Measurements from ENCODE around the gene MCF2L. TPM values are rescaled to one million over a fixed set of nuclear protein-coding genes. Genes with fewer than 3 reads are reported as not detected.

MCF2L gene
- polyA plus RNA-seq, 2 of the 4 experiments (the other 2 are of a cell fraction) = 0.36 to 0.92 TPM

- DNase-seq (ENCODE audit: low read depth in 1 of 2, low spot score in 1 of 2) (no peak), ATAC-seq (no peak), FAIRE-seq (no peak)
- POLR2A ChIA-PET = no interaction called here
- CTCF ChIA-PET = interaction anchor here (0.8 to 1.3 kb wide), 3 partner anchors 9 to 546 kb away, joined by 3 read pairs; no protein-coding TSS in a partner anchor
- H3K9me3 ChIP-seq = no peaks in the 10 kb centered on the region
- H3K4me1 ChIP-seq = no peaks in the 10 kb centered on the region
- no peak for TF ChIP-seq USF2 (IDR thresholded peaks at IDR 0.05)
- TF ChIP-seq GATA3 (IDR thresholded peaks at IDR 0.05; ENCODE audit: borderline replicate concordance) = no peak
- TF ChIP-seq HOXA7 (CRISPR knock-in tag; IDR thresholded peaks at IDR 0.05) = no peak
- TF ChIP-seq KDM1A (IDR thresholded peaks at IDR 0.05; ENCODE audit: low read depth) = no peak
- no peak for TF ChIP-seq BCL3 (IDR thresholded peaks at IDR 0.05)
- TF ChIP-seq MYC (IDR thresholded peaks at IDR 0.05; ENCODE audit: borderline replicate concordance, low read length) = no peak
- no peak for TF ChIP-seq FOXS1 (CRISPR knock-in tag; IDR thresholded peaks at IDR 0.05)
- no peak for TF ChIP-seq MAFK (IDR thresholded peaks at IDR 0.05; ENCODE audit: partially characterized antibody)
- TF ChIP-seq SREBF2 (IDR thresholded peaks at IDR 0.05) = no peak
- TF ChIP-seq PHF8 (IDR thresholded peaks at IDR 0.05; ENCODE audit: borderline replicate concordance, low read depth) = no peak
- TF ChIP-seq POLR2AphosphoS2 (conservative IDR thresholded peaks at IDR 0.05; ENCODE audit: low read length) = no peak
- no peak for TF ChIP-seq NFE2L2 (conservative IDR thresholded peaks at IDR 0.05; ENCODE audit: low read length)
- no peak for TF ChIP-seq HDAC2 (IDR thresholded peaks at IDR 0.05)
- TF ChIP-seq NPAS2 (CRISPR knock-in tag; IDR thresholded peaks at IDR 0.05; ENCODE audit: borderline replicate concordance) = no peak
- no peak overlapping the region for H3K4me2 ChIP-seq
- H3K27ac ChIP-seq = no peak overlapping the region
- no peak overlapping the region for H3K4me3 ChIP-seq
- WGBS (ENCODE audit: missing lambda C conversion rate) = 33% methylated on average over 15 of the region's 25 CpGs
Observed at GRCh38 chr13:113013878-113014751, 45.1 kb downstream of the MCF2L start.

GRCh38 chr13:113014752-113015745 lies 46.0 kb downstream of the MCF2L start:
- TF ChIP-seq NFE2L2 (conservative IDR thresholded peaks at IDR 0.05; ENCODE audit: low read length) (no peak), POLR2A (IDR thresholded peaks at IDR 0.05; ENCODE audit: low read length) (no peak), RARB (CRISPR knock-in tag; IDR thresholded peaks at IDR 0.05) (no peak), CEBPB (IDR thresholded peaks at IDR 0.05) (no peak), JUN (IDR thresholded peaks at IDR 0.05) (no peak)
- ATAC-seq (no peak), FAIRE-seq (no peak), DNase-seq (ENCODE audit: low read depth in 1 of 2, low spot score in 1 of 2) (no peak)
- ChIA-PET CTCF (interaction anchor here (0.8 to 1.5 kb wide), 5 partner anchors 10 to 545 kb away, joined by 3 to 8 read pairs (median 3); no protein-coding TSS in a partner anchor), POLR2A (no interaction called here)
- no peak overlapping the region for H3K27ac ChIP-seq
- no peak overlapping the region for H3K4me3 ChIP-seq
- no peaks in the 10 kb centered on the region for H3K4me1 ChIP-seq
- no peak overlapping the region for H3K4me2 ChIP-seq
- no peaks in the 10 kb centered on the region for H3K9me3 ChIP-seq
- 12% methylated on average over 6 of the region's 31 CpGs for WGBS (ENCODE audit: missing lambda C conversion rate)

- WGBS (ENCODE audit: missing lambda C conversion rate) = 54% methylated on average over 14 of the region's 22 CpGs
- Histone ChIP-seq H3K4me1 (no peaks in the 10 kb centered on the region), H3K27ac (no peak overlapping the region), H3K4me3 (no peak overlapping the region), H3K4me2 (no peak overlapping the region), H3K9me3 (no peaks in the 10 kb centered on the region)
- DNase-seq (ENCODE audit: low read depth in 1 of 2, low spot score in 1 of 2) (no peak), FAIRE-seq (no peak), ATAC-seq (no peak)
- POLR2A ChIA-PET = no interaction called here
- CTCF ChIA-PET = interaction anchor here (0.9 to 1.5 kb wide), 2 partner anchors 13 to 435 kb away, joined by 3 to 8 read pairs; no protein-coding TSS in a partner anchor
- TF ChIP-seq RCOR1 (IDR thresholded peaks at IDR 0.05; ENCODE audit: low read depth, low read length) (no peak), HMGXB4 (CRISPR knock-in tag; IDR thresholded peaks at IDR 0.05; ENCODE audit: borderline replicate concordance) (no peak), NFE2L2 (conservative IDR thresholded peaks at IDR 0.05; ENCODE audit: low read length) (no peak), RFX5 (IDR thresholded peaks at IDR 0.05) (no peak), ESRRA (IDR thresholded peaks at IDR 0.05; ENCODE audit: borderline replicate concordance, low read length) (no peak), MAFK (IDR thresholded peaks at IDR 0.05; ENCODE audit: partially characterized antibody) (no peak), CEBPB (IDR thresholded peaks at IDR 0.05) (no peak), NPAS2 (CRISPR knock-in tag; IDR thresholded peaks at IDR 0.05; ENCODE audit: borderline replicate concordance) (no peak), POLR2AphosphoS2 (conservative IDR thresholded peaks at IDR 0.05; ENCODE audit: low read length) (no peak), TFCP2L1 (CRISPR knock-in tag; IDR thresholded peaks at IDR 0.05) (no peak), SMC3 (IDR thresholded peaks at IDR 0.05) (no peak), PHF8 (IDR thresholded peaks at IDR 0.05; ENCODE audit: borderline replicate concordance, low read depth) (no peak), FOSB (CRISPR knock-in tag; IDR thresholded peaks at IDR 0.05) (no peak), JUNB (IDR thresholded peaks at IDR 0.05) (no peak), EHF (CRISPR knock-in tag; IDR thresholded peaks at IDR 0.05) (no peak), HOXB5 (CRISPR knock-in tag; IDR thresholded peaks at IDR 0.05) (no peak)
Observed at GRCh38 chr13:113015826-113016525, 47.0 kb downstream of the MCF2L start.

Measured in A549 (cell line).